HG03354 (cell line): Measurements from ENCODE around the gene RELL1.
A peak's percentile ranks its signal among the peaks of the same experiment; 100 is the strongest.

Source experiments
- ATAC-seq: cut with Tn5 transposase; IDR thresholded peaks from one replicate; pipeline ENCODE4 v1.9.1; 2021; ENCODE audit warnings: mild to moderate bottlenecking; ENCODE audit not compliant: unreplicated experiment, poor library complexity, severe bottlenecking

RELL1 gene

DNA sequence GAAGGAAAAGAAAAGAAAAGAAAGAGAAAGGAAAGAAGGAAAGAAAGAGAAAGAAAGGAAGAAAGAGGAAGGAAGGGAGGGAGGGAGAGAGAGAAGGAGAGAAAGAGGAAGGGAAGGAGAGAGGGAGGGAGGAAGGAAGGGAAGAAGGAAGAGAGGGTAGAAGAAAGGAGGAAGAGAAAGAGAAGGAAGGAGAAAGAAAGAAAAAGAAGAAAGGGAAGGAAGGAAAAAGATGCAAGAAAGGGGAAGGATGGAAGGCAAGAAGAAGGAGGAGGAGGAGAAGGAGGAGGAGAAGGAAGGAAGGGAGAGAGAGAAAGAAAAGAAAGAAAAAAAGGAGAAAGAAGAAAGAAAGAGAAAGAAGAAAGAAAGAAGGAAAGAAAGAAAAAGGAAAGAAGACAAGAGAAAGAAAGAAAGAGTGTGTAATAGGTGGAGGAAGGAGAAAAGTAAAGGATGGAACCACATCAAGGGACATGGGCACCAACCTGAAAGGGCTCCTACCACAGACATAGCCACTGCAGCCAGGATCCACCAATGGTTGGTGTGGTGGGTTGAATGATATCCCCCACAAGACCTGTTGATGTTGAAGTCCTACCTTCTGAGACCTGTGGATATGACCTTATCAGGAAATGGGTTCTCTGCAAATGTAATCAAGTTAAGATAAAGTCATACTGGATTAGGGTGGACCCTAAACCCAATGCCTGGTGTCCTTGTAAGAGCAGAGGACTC is 80.2 kb downstream of the RELL1 start:
- ATAC-seq, result no peak

DNA sequence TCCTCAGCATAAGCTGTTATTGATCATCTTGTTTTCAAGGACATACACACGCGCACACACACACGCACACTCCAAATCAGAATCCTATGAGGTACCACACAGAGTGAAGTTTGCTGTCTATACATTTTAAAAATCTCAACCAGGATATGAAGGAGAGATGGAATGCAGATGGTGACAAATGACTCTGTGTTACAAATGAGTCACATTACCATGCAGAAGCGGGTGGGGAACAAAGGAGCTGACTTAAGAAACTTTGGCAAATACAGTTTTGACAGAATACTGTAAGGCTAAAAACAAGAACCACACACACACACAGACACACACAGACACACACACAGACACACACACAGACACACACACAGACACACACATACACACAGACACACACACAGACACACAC is 81.7 kb downstream of the RELL1 start:
- no peak for ATAC-seq

DNA sequence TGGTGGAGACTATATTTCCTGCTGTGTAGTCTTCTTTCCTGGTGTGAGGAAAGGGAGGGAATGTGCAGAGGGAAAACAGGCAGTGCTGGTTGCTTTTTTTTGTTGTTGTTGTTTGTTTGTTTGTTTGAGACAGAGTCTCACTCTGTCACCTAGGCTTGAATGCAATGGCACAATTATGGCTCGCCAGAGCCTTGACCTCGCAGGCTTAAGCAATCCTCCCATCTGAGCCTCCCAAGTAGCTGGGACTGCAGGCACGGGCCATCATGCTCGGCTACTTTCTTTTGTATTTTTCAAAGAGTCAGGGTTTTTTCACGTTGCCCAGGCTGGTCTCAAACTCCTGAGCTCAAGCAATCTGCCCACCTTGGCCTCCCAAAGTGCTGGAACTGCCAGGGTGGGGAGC is 82.5 kb downstream of the RELL1 start:
- no peak for ATAC-seq

- peak; percentile 83 for ATAC-seq
Measured at GRCh38 chr4:37603070-37603468, 83.1 kb downstream of the RELL1 start.

DNA sequence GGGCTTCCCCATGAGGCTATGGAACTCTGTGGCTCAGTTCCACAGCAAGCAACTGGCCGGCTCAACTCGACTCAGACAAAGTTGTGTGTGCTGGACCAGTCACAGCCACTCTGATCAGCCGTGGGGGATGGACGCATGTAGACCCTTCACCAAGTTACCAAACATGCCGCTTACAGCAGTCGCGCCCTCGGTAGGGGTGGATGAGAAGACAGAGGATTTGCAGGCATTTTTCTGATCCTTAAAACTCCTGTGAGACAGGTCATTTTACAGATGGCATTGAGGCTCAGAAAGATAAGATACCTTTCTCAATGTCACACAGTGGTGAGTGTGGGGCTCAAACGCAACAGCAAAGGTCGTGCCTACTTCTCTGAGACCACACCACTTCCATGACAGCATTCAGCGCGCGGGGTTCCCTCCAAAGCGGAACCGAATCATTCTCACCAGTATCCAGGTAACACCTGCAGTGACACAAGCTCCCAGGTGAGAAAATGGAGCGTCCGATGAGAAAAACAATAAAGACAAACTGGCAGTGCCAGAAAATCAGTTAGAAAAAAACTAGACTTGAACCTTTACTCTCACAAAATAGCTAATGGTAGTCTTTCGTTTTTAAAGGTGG is 83.6 kb downstream of the RELL1 start:
- ATAC-seq, result no peak

DNA sequence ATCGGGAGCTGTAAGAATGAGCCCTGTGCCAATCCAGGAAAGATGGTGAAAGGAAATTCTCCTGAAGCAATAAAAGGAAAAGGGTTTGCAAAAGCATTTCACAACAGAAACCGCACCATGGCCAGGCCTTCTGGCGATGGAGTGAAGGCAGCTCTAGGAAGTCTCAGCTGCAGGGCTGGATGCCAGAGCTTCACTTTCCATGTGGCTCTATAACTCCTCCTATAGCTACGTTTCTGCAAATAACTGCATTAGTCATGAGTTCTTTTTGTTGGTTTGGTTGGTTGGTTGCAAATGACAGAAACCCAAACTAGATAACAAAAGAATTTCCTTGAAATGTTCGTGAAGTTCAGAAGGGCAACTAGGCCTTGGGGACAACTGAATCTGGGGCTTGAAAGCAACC is 84.6 kb downstream of the RELL1 start:
- ATAC-seq, result no peak

DNA sequence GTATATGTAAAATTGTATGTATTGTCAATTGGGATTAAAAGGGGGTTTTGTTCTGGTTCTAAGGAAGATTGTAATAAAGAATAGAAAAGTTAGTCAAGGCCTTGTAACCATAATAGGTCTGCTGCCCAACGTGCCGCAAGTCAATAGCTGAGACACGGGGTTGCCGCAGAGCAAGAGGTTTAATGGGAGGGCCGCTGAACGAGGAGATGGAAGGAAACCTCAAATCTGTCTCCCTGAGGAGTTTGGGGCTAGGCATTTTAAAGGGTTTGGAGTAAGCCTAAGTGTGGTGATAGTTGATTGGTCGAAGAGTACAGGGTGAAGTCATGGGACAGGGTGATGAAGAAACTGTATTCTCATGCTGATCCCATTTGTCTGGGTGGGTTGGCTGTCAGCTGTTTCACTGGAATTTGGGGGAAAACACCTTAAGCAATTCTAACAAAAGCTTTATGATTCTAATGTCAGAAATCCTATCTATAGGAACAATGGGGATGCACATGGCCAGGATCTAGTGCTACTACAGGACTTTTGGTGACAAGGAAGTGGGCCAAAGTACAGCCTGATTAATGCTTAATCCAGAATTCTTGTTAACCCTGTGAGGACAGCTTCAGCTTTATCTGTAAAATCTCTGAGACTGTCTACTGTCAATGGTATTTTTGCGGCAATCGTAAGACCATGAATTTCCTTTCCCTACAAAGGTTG is 86.9 kb downstream of the RELL1 start:
- ATAC-seq, result no peak

- no peak for ATAC-seq
Measured at GRCh38 chr4:37597034-37597433, 89.1 kb downstream of the RELL1 start.

DNA sequence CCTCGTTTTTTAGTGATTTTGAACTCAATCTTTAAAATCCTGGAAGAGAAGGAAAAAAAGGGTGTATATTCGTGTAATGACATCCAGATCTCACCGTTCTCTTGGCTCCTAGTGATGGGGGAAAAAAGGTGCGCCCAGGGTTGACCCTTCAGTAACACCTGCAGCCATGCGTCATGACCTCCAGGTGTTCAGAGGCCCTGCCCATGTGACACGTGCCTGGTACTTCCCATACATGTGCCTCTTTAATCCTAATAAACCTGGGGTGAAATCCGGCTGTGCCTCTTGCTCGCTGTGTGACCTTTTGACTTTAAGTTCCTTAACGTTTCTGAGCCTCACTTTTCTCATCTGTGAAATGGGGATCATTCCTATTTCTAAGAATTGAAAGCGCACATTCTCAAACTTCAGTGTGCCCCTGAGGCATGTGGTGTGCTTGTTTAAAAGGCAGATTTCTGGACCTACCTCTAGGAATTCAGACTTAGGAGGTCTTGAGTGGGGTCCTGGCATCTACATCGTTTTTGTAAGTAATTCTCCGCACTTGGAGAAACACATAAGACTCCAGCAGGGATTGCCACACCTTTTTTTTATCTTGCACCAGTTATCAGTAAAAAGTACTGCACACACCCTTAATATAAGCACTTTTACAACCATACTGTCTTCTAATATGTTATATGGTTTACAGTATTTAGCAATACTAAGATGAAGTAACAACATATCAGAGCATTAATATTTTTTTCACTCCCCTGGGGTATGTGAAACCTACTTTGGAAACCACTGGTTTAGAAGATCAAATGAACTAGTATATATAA is 90.1 kb downstream of the RELL1 start:
- no peak for ATAC-seq

- ATAC-seq, result no peak
Measured at GRCh38 chr4:37594099-37594498, 92.1 kb downstream of the RELL1 start.

- no peak for ATAC-seq
Measured at GRCh38 chr4:37591349-37591748, 94.8 kb downstream of the RELL1 start.

GRCh38 chr4:37590016-37590415 is 96.2 kb downstream of the RELL1 start:
- no peak for ATAC-seq

GRCh38 chr4:37588150-37588549 is 98.0 kb downstream of the RELL1 start:
- ATAC-seq, result no peak

- ATAC-seq, result no peak
Measured at GRCh38 chr4:37586194-37586593, 100.0 kb downstream of the RELL1 start.

GRCh38 chr4:37584493-37585060 is 101.6 kb downstream of the RELL1 start:
- no peak for ATAC-seq

- no peak for ATAC-seq
Measured at GRCh38 chr4:37584071-37584470, 102.1 kb downstream of the RELL1 start.

GRCh38 chr4:37573566-37573965 is 112.6 kb downstream of the RELL1 start:
- no peak for ATAC-seq

- ATAC-seq, result no peak
Measured at GRCh38 chr4:37568489-37568888, 117.7 kb downstream of the RELL1 start.

- no peak for ATAC-seq
Measured at GRCh38 chr4:37567836-37568235, 118.3 kb downstream of the RELL1 start.

DNA sequence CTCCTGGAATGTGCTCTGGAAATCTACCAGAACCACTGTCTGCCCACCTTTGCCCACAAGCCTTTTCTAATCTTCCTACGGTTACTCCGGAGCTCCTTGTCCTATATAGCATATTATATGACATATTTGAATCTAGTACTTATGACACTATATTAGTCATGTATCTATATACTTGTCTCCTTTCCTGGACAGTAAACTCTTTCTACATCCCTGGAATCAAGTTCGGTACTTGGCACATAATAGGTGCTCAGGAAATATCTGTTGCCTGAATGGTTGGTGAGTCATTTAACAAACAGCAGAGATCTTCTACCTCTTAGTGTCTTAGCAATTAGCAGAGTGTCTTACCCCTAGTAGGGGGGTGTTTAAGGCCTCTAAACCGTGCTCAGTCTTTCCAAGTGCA is 123.6 kb downstream of the RELL1 start:
- no peak for ATAC-seq
